Dedifferentiated amniotic fluid mesenchymal stem cell (primary cell): ENCODE data around the gene IFT172.

Experiments used
- DNase-seq: peaks from one replicate; pipeline ENCODE4 v3.0.0-alpha.2; 2016; ENCODE audit errors: extremely low spot score

Gene IFT172

GRCh38 chr2:27422958-27423357 is 66.6 kb downstream of the IFT172 start:
- DNase-seq, result no peak

- no peak for DNase-seq
These were observed 67.8 kb downstream of the IFT172 start for GRCh38 chr2:27421660-27422250.

DNA sequence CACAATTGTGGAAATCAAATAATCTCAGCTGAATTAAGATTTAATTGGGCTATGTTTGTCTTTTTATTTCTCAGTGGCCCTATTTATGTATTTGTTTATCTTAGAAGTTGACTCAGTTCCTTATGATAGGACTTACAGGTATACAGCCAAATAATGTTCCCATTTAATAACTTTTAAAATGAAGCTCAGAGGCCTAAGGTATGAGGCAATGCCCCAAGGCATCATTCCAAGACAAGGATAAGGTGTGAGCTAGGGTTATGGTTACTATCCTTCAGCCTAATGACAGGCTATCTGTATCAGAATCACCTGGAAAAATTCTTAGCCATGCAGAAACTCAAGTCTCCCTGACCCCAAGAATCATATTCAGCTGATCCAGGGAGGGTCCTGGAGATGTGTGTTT is 68.5 kb downstream of the IFT172 start:
- no peak for DNase-seq

DNA sequence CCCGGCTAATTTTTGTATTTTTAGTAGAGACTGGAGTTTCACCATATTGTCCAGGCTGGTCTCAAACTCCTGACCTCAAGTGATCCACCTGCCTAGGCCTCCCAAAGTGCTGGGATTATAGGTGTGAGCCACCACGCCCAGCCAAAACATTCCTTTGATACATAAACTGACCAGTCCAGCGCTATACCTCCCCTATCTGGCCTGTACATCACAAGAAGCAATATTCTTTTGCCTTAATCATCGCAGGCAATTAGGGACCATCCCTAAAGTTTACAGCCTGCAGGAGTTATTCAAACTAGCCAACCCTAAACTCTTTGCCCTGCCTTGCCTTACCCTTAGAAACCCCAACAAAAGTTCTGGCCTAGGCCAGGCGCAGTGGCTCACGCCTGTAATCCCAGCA is 73.4 kb downstream of the IFT172 start:
- no peak for DNase-seq

DNA sequence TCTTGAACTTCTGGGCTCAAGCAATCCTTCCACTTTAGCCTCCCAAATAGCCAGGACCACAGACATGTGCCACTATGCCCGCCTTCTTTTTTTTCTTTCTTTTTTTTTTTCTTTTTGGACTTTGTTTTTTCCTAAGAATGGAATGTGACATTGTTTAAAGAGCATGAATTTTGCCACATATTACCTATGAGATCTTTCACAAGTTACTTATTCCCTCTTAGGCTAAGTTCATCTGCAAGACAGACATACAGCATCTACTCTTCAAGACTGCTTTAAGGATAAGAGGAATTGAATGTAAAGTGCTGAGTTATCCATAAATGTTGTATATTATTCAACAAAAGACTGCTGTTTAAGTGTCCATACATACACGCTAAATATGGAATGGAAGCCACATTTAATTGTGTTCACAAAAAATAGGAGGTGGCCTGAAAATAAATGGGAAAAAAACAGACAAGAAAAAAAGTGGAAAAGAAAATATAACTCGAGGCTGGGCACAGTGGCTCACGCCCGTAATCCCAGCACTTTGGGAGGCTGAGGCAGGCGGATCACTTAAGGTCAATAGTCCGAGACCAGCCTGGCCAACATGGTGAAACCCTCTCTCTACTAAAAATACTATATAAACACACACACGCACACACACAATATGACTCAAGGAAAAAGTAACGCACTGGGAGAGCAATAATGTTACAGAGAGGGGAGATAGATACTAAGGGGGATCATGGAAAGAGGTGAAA is 77.0 kb downstream of the IFT172 start:
- DNase-seq, result no peak

DNA sequence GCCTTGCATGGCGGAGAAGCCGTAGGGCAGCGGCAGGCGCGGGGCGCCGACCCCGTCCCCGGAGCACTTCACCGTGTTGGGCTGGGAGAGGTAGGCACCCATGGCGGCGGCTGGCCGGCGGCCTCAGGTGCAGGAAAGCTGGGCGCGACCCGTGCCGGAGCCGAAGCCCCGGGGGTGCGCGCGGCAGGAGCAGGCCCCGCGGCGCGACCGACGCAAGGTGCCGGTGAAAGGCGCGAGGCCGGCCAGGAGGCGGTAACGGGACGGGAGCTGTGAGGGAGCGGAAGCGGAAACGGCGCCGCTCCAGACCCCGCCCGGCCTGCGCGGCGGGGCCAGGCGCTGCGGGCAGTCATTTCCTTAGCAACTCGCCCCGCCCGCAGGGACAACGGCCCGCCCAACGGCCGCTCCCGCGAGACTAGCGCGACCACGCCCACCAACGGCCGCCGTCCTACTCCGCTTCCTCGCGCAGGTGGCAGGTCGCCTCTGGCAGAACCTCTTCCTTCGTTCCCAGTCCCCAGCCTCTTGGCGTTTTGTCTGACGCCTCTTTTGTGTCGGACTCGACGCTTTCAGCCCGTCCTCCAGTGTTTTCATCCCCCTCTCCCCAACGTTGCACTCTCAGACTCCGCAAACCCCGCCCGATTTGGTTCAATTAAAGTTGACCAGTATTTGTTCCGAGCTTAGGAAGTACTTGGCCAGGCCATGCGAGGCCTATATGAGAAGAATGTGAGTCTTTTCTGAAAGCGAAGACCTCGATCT is 80.0 kb downstream of the IFT172 start, which contains the start of gene PPM1G:
PPM1G (minus strand) TSS at position 271 of the 753 bp plus-strand sequence; CDS start at position 102, 169 bp downstream.
- peak; percentile 85 for DNase-seq

DNA sequence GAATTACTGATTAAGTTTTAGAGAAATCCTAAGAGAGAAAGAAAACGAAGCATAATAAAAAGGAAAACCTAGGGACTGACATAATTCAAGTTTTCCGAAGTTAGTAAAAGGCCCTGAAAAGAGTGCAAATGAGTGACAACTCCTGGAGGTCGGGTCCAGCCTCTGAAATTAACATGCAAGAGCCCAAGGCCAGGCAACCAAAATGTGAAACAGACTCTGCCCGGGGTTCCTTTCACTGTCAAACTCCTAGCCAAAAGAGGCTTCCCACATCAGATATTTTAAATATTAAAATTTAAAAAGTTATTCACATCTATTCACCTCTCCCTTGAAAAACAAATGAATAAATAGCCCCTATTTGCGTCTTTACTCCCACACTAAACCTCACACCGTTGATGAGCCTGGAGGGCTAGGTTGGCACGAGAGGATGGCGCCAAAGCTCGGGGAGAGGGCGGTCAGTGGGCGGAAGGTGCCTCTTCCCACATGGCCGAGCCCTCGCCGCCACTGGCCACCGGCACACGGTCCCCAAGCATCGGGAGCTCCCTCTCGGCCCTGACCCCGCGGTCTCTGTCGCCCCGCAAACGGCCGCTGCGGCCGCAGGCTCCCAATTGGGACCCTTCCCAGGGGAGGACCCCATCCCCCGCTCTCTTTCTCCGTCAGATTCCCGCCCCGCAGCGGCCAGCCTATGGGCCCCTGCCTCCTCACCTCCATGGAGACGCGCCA is 80.8 kb downstream of the IFT172 start:
- DNase-seq, result no peak

DNA sequence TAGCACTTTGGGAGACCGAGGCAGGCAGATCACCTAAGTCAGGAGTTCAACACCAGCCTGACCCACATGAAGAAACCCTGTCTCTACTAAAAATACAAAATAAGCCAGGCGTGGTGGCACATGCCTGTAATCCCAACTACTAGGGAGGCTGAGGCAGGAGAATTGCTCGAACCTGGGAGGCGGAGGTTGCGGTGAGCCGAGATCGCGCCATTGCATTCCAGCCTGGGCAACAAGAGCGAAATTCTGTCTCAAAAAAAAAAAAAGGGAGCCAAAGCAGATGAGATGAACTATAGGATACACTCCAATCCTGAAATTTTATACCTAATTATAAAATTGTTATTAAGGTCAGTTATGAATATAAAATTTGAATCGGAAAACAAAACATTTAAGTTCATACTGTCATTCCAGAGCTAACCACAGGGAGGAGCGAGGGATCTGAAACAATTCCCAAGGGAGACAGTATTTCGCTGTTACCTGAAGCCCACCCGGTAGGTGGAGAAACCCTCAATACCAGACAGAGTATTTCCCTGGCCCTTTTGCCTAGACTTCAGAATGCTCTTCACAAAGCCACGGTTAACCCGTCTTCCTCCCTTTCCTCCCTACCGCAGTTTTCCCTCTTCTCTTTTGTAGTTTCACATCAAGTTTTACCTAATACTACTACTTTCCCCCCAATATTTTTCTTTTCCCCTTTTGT is 81.6 kb downstream of the IFT172 start:
- peak; percentile 30 for DNase-seq

DNA sequence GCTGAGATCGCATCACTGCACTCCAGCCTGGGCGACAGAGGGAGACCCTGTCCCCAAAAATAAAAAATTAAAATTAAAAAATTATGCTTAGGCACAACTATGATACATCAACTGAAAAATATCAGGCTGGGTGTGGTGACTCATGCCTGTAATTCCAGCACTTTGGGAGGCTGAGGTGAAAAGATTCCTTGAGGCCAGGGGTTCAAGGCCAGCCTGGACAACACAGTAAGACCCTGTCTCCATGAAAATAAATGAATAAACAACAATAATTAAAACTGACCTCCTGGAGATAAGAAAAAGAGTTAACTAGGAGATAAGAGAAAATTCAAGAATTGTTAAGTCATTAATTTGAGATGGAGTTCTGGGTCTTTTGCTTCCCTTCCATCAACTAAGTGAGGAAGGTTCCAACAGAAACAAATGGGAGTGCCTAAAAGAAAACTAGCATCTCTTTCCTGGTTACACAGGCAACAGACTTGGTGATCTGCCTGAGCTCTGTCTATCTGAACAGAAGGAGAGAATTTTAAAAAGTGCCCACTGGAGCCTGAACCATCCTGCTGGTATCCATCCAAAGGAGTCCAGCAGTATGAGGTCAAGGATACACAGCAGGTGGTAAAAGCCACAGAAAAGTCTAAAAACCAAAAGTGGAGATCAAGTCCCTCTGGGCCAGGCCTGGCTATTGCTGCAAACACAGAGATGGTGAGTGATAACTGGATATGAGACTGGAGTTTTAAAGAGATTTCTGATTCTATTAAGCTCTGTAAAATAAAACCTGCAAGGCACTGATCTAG is 89.0 kb downstream of the IFT172 start:
- DNase-seq, result no peak

DNA sequence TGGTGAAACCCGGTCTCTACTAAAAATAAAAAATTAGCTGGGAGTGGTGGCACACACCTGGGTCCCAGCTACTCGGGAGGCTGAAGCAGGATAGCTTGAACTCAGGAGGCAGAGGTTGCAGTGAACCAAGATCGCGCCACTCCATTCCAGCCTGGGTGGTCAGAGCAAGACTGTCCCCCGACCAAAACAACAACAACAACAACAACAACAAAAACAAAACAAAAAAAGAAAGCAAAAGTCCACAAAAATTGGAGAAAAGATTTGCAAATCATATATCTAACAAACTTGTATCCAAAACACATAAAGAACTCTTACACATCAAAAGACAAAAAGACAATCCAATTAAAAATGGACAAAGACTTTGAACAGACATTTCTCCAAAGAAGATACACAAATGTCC is 90.6 kb downstream of the IFT172 start:
- no peak for DNase-seq
